Loucy (cell line): ENCODE measurements around the gene ACTN1.

Experiments
- CTCF ChIP-seq: fragments of 200-600 bp; sonication (generic); conservative IDR thresholded peaks from 2 replicates; pipeline ENCODE4 v1.5.1; 2014; ENCODE audit warnings: mild to moderate bottlenecking, antibody characterized with exemption, low read length
- EZH2phosphoT487 ChIP-seq: fragments of 200-600 bp; IDR thresholded peaks from 2 replicates; pipeline ENCODE4 v1.6.1; 2018; ENCODE audit warnings: antibody characterized with exemption, mild to moderate bottlenecking, moderate library complexity, borderline replicate concordance

- TF ChIP-seq CTCF (no peak), EZH2phosphoT487 (no peak)
Observed at GRCh38 chr14:68967459-68967940, 11.6 kb downstream of the ACTN1 start.
